OCI-M2 (cell line): ENCODE measurements around the gene CRYGS.
A peak's percentile ranks its signal among the peaks of the same experiment; 100 is the strongest.
"Not testable (repeated sequence)": the region's sequence is repeated elsewhere in the genome, so short reads cannot be mapped to it uniquely, and the experiment has no call there.

Experiments
- DNase-seq: peaks from one replicate; lab custom pipeline; 2025; ENCODE audit not compliant: unreplicated experiment; lab: John Stamatoyannopoulos, UW

Gene CRYGS

GRCh38 chr3:186544281-186544680, at the start of gene CRYGS:
Gene CRYGS (minus strand): TSS chr3:186544380. CDS start chr3:186544326, 54 bp downstream.
- DNase-seq: no peak

GRCh38 chr3:186593862-186594261, 49.7 kb upstream of the CRYGS start:
- no peak for DNase-seq

GRCh38 chr3:186592682-186593081, 48.5 kb upstream of the CRYGS start:
- DNase-seq: no peak

- DNase-seq: no peak
These were observed 46.6 kb upstream of the CRYGS start for GRCh38 chr3:186590580-186591295.

- DNase-seq: no peak
These were observed 45.8 kb upstream of the CRYGS start for GRCh38 chr3:186589856-186590579.

- no peak for DNase-seq
These were observed 44.9 kb upstream of the CRYGS start for GRCh38 chr3:186589121-186589520.

GRCh38 chr3:186588632-186589031, 44.5 kb upstream of the CRYGS start:
- DNase-seq: no peak

GRCh38 chr3:186587183-186587582, 43.0 kb upstream of the CRYGS start:
- no peak for DNase-seq

- not testable (repeated sequence) for DNase-seq
These were observed 42.1 kb upstream of the CRYGS start for GRCh38 chr3:186586245-186586644.

- DNase-seq: no peak
These were observed 39.7 kb upstream of the CRYGS start for GRCh38 chr3:186583831-186584230.

GRCh38 chr3:186582541-186582940, 38.4 kb upstream of the CRYGS start:
- no peak for DNase-seq

GRCh38 chr3:186580785-186581184, 36.6 kb upstream of the CRYGS start:
- DNase-seq: no peak

GRCh38 chr3:186577521-186577920, 33.3 kb upstream of the CRYGS start:
- no peak for DNase-seq

- DNase-seq: no peak
These were observed 27.4 kb upstream of the CRYGS start for GRCh38 chr3:186571644-186572013.

GRCh38 chr3:186570941-186571643, 26.9 kb upstream of the CRYGS start:
- DNase-seq: no peak

- DNase-seq: peak; percentile 90
These were observed 26.1 kb upstream of the CRYGS start, which contains the start of gene DNAJB11 for GRCh38 chr3:186570096-186570940. Gene DNAJB11 (plus strand): TSS chr3:186570720. CDS start chr3:186570898, 178 bp downstream.

- no peak for DNase-seq
These were observed 25.6 kb upstream of the CRYGS start for GRCh38 chr3:186569779-186570095.

- not testable (repeated sequence) for DNase-seq
These were observed 25.2 kb upstream of the CRYGS start for GRCh38 chr3:186569361-186569760.

GRCh38 chr3:186567072-186567921, 23.1 kb upstream of the CRYGS start, which contains the start of gene TBCCD1:
Gene TBCCD1 (minus strand): TSS chr3:186567339. CDS start chr3:186564329, 3,010 bp downstream.
- DNase-seq: no peak

GRCh38 chr3:186566772-186567071, 22.5 kb upstream of the CRYGS start:
- DNase-seq: no peak
